K562 (cell line): ENCODE data around the gene ANO4. TPM values are rescaled to one million over a fixed set of nuclear protein-coding genes. Genes with fewer than 3 reads are reported as not detected.

Experiments
- ATAC-seq: fragments of 200-7000 bp; cut with Tn5 transposase; 3 replicates; pipeline ENCODE4 v1.9.1; 2020; ENCODE audit warnings: moderate library complexity
- BruUV-seq: library from RNA; stranded (reverse); fragments of 400-500 nt; replicated peaks from 2 replicates; lab custom pipeline; 2021; lab: Mats Ljungman, UMichigan
- CTCF ChIA-PET: fragments of 300-600 bp; formaldehyde crosslinking; extraction: SDS; loops from one replicate; lab custom pipeline; 2021; ENCODE audit warnings: low intra/inter-chr PET ratio; lab: Yijun Ruan, JAX
- POLR2A ChIA-PET: fragments of 300-600, 350-650 bp; sonication (Branson Sonifier 250); formaldehyde crosslinking; extraction: SDS; loops from one replicate; lab custom pipeline; 2021; ENCODE audit warnings: antibody characterized with exemption, inconsistent platforms; lab: Yijun Ruan, JAX
- DNase-seq, 4 experiments: peaks; one replicate each; pipeline versions ENCODE4 v3.0.0 to v3.0.0-alpha.2; 2011 to 2018; ENCODE audit warnings: low spot score in 3 of 4, mixed read lengths in 3 of 4; ENCODE audit errors: extremely low read depth in 1 of 4
- FAIRE-seq: peaks from 2 replicates; lab custom pipeline; 2011; peaks lifted over from hg19 to GRCh38; lab: Jason Lieb, UNC
- H2AFZ ChIP-seq: 2 replicates; pipeline ENCODE4 v1.6.0; 2011; ENCODE audit warnings: low read depth, low read length, control low read depth, inconsistent platforms
- H3K27ac ChIP-seq: fragments of 200-600 bp; 3 replicates; pipeline ENCODE4 v1.8.0; 2011; ENCODE audit warnings: low read depth, mild to moderate bottlenecking, control low read depth, inconsistent platforms, low read length, moderate library complexity, mixed read lengths; ENCODE audit errors: extremely low read depth
- H3K27me3 ChIP-seq, 2 experiments: fragments of 300-600 bp in 1 of 2; 2 replicates in 1 of 2; 3 replicates in 1 of 2; pipeline versions ENCODE4 v1.6.0 to v1.8.0; 2011; ENCODE audit warnings: inconsistent platforms in 2 of 2, low read length in 2 of 2, mild to moderate bottlenecking in 1 of 2, mixed read lengths in 1 of 2, moderate library complexity in 1 of 2; ENCODE audit not compliant: control insufficient read depth in 2 of 2, insufficient read depth in 2 of 2
- H3K36me3 ChIP-seq: fragments of 300-600 bp; 3 replicates; pipeline ENCODE4 v1.8.0; 2011; ENCODE audit warnings: mild to moderate bottlenecking, low read length, inconsistent platforms; ENCODE audit not compliant: control insufficient read depth, insufficient read depth
- H3K4me1 ChIP-seq, 2 experiments: fragments of 200-600 bp in 1 of 2; replicated peaks in 1 of 2; 2 replicates in 1 of 2; 3 replicates in 1 of 2; pipeline versions ENCODE4 v1.5.1 to v1.8.0; 2011; ENCODE audit warnings: inconsistent platforms in 2 of 2, low read length in 2 of 2, mild to moderate bottlenecking in 1 of 2, mixed read lengths in 1 of 2, moderate library complexity in 1 of 2; ENCODE audit not compliant: control insufficient read depth in 2 of 2, insufficient read depth in 2 of 2
- H3K4me2 ChIP-seq: 2 replicates; pipeline ENCODE4 v1.6.1; 2011; ENCODE audit warnings: low read length, control low read depth, inconsistent platforms, mixed read lengths; ENCODE audit not compliant: insufficient read depth
- H3K4me3 ChIP-seq: fragments of 200-600 bp; sonication (generic), shearing (Covaris generic); 2 replicates; pipeline ENCODE4 v1.5.1; 2016; ENCODE audit warnings: control low read depth, inconsistent platforms
- H3K79me2 ChIP-seq: fragments of 200-600 bp; 3 replicates; pipeline ENCODE4 v1.8.0; 2011; ENCODE audit warnings: low read length, inconsistent platforms; ENCODE audit not compliant: control insufficient read depth, insufficient read depth
- H3K9ac ChIP-seq, 2 experiments: 2 replicates each; pipeline versions ENCODE4 v1.6.0 to v1.6.1; 2011; ENCODE audit warnings: low read depth in 2 of 2, low read length in 2 of 2, control low read depth in 1 of 2, inconsistent platforms in 1 of 2, mild to moderate bottlenecking in 1 of 2, mixed read lengths in 1 of 2; ENCODE audit not compliant: insufficient read depth in 1 of 2
- H3K9me1 ChIP-seq: one replicate; pipeline ENCODE4 v1.6.0; 2011; ENCODE audit warnings: inconsistent platforms, mild to moderate bottlenecking, low read length, moderate library complexity; ENCODE audit not compliant: control insufficient read depth, insufficient read depth
- H3K9me3 ChIP-seq: replicated peaks from 2 replicates; pipeline ENCODE4 v1.5.1; 2011; ENCODE audit warnings: low read depth, low read length, inconsistent platforms; ENCODE audit not compliant: control insufficient read depth, insufficient read depth
- H4K20me1 ChIP-seq: replicated peaks from 2 replicates; pipeline ENCODE4 v1.6.1; 2011; ENCODE audit warnings: low read length, inconsistent platforms, mixed read lengths; ENCODE audit not compliant: control insufficient read depth, insufficient read depth
- BRD4 ChIP-seq: fragments of 200-600 bp; sonication (generic); IDR thresholded peaks from 2 replicates; pipeline ENCODE4 v1.6.1; 2017; ENCODE audit warnings: inconsistent platforms
- CLOCK ChIP-seq: fragments of 250-450 bp; sonication (Bioruptor Pico); IDR thresholded peaks from 2 replicates; pipeline ENCODE4 v1.4.0; 2020; ENCODE audit warnings: mild to moderate bottlenecking, moderate library complexity, borderline replicate concordance
- ELF2 ChIP-seq: fragments of 250-450 bp; sonication (Bioruptor Pico); IDR thresholded peaks from 2 replicates; pipeline ENCODE4 v1.5.0; 2021; ENCODE audit warnings: mild to moderate bottlenecking
- ERF ChIP-seq: fragments of 450-650 bp; formaldehyde crosslinking; IDR thresholded peaks from 2 replicates; pipeline ENCODE4 v1.4.0; 2020; ENCODE audit warnings: mild to moderate bottlenecking, mixed read lengths
- GABPA ChIP-seq: fragments of 200-800 bp; sonication (Bioruptor generic); conservative IDR thresholded peaks from 2 replicates; pipeline ENCODE4 v1.6.1; 2016; ENCODE audit warnings: low read depth, missing genetic modification characterization, missing compliant biosample characterization
- JUN ChIP-seq, 2 experiments: sonication (generic) in 1 of 2; formaldehyde crosslinking in 1 of 2; IDR thresholded peaks; 2 replicates each; pipeline versions ENCODE4 v1.6.1 to v1.8.0; 2012 to 2022; ENCODE audit warnings: borderline replicate concordance in 2 of 2, mild to moderate bottlenecking in 2 of 2, improper control_type of control experiment in 1 of 2, low read depth in 1 of 2, low read length in 1 of 2, missing genetic modification reagents in 1 of 2
- PHF20 ChIP-seq: fragments of 450-650 bp; IDR thresholded peaks from 2 replicates; pipeline ENCODE4 v1.6.1; 2018; ENCODE audit not compliant: partially characterized antibody
- ZNF699 ChIP-seq: fragments of 250-450 bp; sonication (Bioruptor Pico); IDR thresholded peaks from 2 replicates; pipeline ENCODE4 v1.8.0; 2021; ENCODE audit warnings: mild to moderate bottlenecking, moderate library complexity; ENCODE audit not compliant: insufficient replicate concordance
- ZNF830 ChIP-seq: fragments of 250-450 bp; sonication (Bioruptor Pico); IDR thresholded peaks from 2 replicates; pipeline ENCODE4 v1.5.0; 2021; ENCODE audit warnings: mild to moderate bottlenecking
- WGBS: fragments of 100-300 bp; shearing (Covaris generic); methylation state at CpG from one replicate; pipeline ENCODE4 v1.1.6; 2016; ENCODE audit warnings: low coverage, mixed read lengths; ENCODE audit not compliant: insufficient coverage; ENCODE audit errors: missing lambda C conversion rate; 5-methylcytosine and 5-hydroxymethylcytosine counted together
- in situ Hi-C: fragments of 300-500 bp; cut with MboI; formaldehyde crosslinking; loops from 4 replicates; pipeline ENCODE4 v1.15.0; 2018; ENCODE audit warnings: inconsistent platforms, mixed read lengths
- intact Hi-C: fragments of 100-400 bp; cut with micrococcal nuclease; formaldehyde crosslinking; loops from 2 replicates; pipeline ENCODE4 v1.14.2; 2022
- polyA plus RNA-seq, 8 experiments: library from polyadenylated mRNA; depleted of rRNA in 4 of 8; stranded (reverse) in 5 of 8; unstranded in 3 of 8; fragments of >200 nt; fragmentation: Nextera tagmentation in 2 of 8; fragmentation: Illumina TruSeq in 1 of 8; extraction: Ambion mirVana in 2 of 8; extraction: Trizol in 1 of 8; gene quantifications; 2 replicates each; pipeline versions ENCODE4 v1.2.1 to v1.2.3, GENCODE V29; 2011 to 2014; ENCODE audit warnings: inconsistent platforms in 1 of 8, missing spikeins in 1 of 8
- total RNA-seq, 7 experiments: library from RNA; depleted of rRNA in 6 of 7; stranded (reverse); fragments of >200 nt in 6 of 7; fragmentation: Illumina TruSeq in 2 of 7; extraction: Trizol in 2 of 7; gene quantifications; 2 replicates each; pipeline versions ENCODE4 v1.2.1 to v1.2.3, GENCODE V29; 2011 to 2021; ENCODE audit warnings: low replicate concordance in 1 of 7
- TF ChIP-seq, protein P1 (sequence below): fragments of 250-450 bp; sonication (Bioruptor Pico); IDR thresholded peaks from 2 replicates; pipeline ENCODE4 v1.4.0; 2020
- TF ChIP-seq, protein P2 (sequence below): fragments of 450-650 bp; IDR thresholded peaks from 2 replicates; pipeline ENCODE4 v1.6.1; 2016; ENCODE audit warnings: borderline replicate concordance

The ANO4 gene
- total and polyA plus RNA-seq, 9 of the 15 experiments (the other 6 are each of a cell fraction or from before 2014, with no cell fraction given) = not detected

DNA sequence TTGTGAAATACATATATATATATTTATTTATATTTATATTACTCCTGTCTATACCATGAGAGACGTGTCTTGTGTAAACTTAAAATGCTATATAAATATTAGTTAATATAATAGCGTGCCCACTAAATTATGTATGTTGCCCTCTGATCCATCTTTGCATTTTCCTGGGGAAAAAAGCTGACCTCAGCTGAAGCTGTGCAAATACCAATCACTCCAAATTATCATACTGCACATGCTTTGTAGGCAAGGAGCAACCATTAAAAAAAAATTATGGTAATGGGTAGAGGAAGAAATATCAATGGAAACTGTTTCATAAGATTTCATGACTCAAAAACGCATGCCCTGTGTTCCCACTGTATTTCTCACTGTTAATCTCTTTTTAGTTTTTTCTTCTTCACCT, 179.8 kb downstream of the ANO4 start:
- Histone ChIP-seq H3K9me1 (no peaks in the 10 kb centered on the region), H3K4me2 (no peak overlapping the region), H3K27me3 (no peaks in the 10 kb centered on the region), H3K9ac (no peak overlapping the region), H3K36me3 (no peaks in the 10 kb centered on the region), H4K20me1 (no peaks in the 10 kb centered on the region), H3K27ac (no peak overlapping the region), H3K4me3 (no peak overlapping the region), H3K79me2 (no peaks in the 10 kb centered on the region), H3K9me3 (no peaks in the 10 kb centered on the region), H3K4me1 (no peaks in the 10 kb centered on the region), H2AFZ (no peak overlapping the region)
- ChIA-PET CTCF (no interaction called here), POLR2A (no interaction called here)
- no peak for DNase-seq
- no peak for FAIRE-seq
- no peak for ATAC-seq
- intact Hi-C loops (no loop called here), in situ Hi-C loops (no loop called here)
- WGBS = 0% methylated on average over 3 of the region's 3 CpGs
- no TSS peak for BruUV-seq
- TF ChIP-seq CLOCK (CRISPR knock-in tag) (no peak), ZNF830 (CRISPR knock-in tag) (no peak), BRD4 (no peak), PHF20 (no peak), ERF (CRISPR knock-in tag) (no peak), ELF2 (CRISPR knock-in tag) (no peak), ZNF699 (no peak), JUN (IDR thresholded peaks at IDR 0.05; ENCODE audit: borderline replicate concordance, low read depth, low read length) (no peak), JUN (CRISPR knock-in tag; IDR thresholded peaks at IDR 0.05; ENCODE audit: borderline replicate concordance) (no peak), GABPA (no peak)
- TF ChIP-seq, protein P1, sequence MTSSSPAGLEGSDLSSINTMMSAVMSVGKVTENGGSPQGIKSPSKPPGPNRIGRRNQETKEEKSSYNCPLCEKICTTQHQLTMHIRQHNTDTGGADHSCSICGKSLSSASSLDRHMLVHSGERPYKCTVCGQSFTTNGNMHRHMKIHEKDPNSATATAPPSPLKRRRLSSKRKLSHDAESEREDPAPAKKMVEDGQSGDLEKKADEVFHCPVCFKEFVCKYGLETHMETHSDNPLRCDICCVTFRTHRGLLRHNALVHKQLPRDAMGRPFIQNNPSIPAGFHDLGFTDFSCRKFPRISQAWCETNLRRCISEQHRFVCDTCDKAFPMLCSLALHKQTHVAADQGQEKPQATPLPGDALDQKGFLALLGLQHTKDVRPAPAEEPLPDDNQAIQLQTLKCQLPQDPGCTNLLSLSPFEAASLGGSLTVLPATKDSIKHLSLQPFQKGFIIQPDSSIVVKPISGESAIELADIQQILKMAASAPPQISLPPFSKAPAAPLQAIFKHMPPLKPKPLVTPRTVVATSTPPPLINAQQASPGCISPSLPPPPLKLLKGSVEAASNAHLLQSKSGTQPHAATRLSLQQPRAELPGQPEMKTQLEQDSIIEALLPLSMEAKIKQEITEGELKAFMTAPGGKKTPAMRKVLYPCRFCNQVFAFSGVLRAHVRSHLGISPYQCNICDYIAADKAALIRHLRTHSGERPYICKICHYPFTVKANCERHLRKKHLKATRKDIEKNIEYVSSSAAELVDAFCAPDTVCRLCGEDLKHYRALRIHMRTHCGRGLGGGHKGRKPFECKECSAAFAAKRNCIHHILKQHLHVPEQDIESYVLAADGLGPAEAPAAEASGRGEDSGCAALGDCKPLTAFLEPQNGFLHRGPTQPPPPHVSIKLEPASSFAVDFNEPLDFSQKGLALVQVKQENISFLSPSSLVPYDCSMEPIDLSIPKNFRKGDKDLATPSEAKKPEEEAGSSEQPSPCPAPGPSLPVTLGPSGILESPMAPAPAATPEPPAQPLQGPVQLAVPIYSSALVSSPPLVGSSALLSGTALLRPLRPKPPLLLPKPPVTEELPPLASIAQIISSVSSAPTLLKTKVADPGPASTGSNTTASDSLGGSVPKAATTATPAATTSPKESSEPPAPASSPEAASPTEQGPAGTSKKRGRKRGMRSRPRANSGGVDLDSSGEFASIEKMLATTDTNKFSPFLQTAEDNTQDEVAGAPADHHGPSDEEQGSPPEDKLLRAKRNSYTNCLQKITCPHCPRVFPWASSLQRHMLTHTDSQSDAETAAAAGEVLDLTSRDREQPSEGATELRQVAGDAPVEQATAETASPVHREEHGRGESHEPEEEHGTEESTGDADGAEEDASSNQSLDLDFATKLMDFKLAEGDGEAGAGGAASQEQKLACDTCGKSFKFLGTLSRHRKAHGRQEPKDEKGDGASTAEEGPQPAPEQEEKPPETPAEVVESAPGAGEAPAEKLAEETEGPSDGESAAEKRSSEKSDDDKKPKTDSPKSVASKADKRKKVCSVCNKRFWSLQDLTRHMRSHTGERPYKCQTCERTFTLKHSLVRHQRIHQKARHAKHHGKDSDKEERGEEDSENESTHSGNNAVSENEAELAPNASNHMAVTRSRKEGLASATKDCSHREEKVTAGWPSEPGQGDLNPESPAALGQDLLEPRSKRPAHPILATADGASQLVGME (CRISPR knock-in tag) = no peak
- TF ChIP-seq, protein P2, sequence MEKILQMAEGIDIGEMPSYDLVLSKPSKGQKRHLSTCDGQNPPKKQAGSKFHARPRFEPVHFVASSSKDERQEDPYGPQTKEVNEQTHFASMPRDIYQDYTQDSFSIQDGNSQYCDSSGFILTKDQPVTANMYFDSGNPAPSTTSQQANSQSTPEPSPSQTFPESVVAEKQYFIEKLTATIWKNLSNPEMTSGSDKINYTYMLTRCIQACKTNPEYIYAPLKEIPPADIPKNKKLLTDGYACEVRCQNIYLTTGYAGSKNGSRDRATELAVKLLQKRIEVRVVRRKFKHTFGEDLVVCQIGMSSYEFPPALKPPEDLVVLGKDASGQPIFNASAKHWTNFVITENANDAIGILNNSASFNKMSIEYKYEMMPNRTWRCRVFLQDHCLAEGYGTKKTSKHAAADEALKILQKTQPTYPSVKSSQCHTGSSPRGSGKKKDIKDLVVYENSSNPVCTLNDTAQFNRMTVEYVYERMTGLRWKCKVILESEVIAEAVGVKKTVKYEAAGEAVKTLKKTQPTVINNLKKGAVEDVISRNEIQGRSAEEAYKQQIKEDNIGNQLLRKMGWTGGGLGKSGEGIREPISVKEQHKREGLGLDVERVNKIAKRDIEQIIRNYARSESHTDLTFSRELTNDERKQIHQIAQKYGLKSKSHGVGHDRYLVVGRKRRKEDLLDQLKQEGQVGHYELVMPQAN = no peak
